ENCODE measurements around the gene PLXNA4. TPM values are rescaled to one million over a fixed set of nuclear protein-coding genes. Genes with fewer than 3 reads are reported as not detected.

PLXNA4 gene
- total RNA-seq, 1 experiment from 2014 or later = 0.11 TPM

- intact Hi-C loops (cut with micrococcal nuclease; ENCODE audit: unreplicated experiment) = no loop called here
- ChIA-PET CTCF (no interaction called here), POLR2A (ENCODE audit: low non-redundant PET) (no interaction called here)
- H3K9me3 ChIP-seq (ENCODE audit: low read depth, low read length, poor library complexity, severe bottlenecking) = no peaks in the 10 kb centered on the region
- H3K4me1 ChIP-seq (ENCODE audit: insufficient read depth, low read length, poor library complexity, severe bottlenecking) = no peaks in the 10 kb centered on the region
- no peak overlapping the region for H3K4me3 ChIP-seq (ENCODE audit: low read depth, low read length, poor library complexity, severe bottlenecking)
- no peak overlapping the region for H3K27ac ChIP-seq (ENCODE audit: low read depth, low read length, poor library complexity, severe bottlenecking)
- DNase-seq (ENCODE audit: low spot score) = no peak
- H3K36me3 ChIP-seq (ENCODE audit: insufficient read depth, low read length, poor library complexity, severe bottlenecking) = no peaks in the 10 kb centered on the region
- no peak for TF ChIP-seq CTCF (conservative IDR thresholded peaks at IDR 0.05; ENCODE audit: low read depth, low read length)
- peaks cover 23% of the 10 kb centered on the region for H3K27me3 ChIP-seq (replicated peaks; ENCODE audit: insufficient read depth, low read depth, low read length, poor library complexity)
- BruUV-seq (replicated peaks) = no TSS peak
Observed at GRCh38 chr7:132199626-132200025, 376.6 kb downstream of the PLXNA4 start.

GRCh38 chr7:132197772-132198171 lies 378.5 kb downstream of the PLXNA4 start:
- H3K27ac ChIP-seq (ENCODE audit: low read depth, low read length, poor library complexity, severe bottlenecking) = no peak overlapping the region
- intact Hi-C loops (cut with micrococcal nuclease; ENCODE audit: unreplicated experiment) = no loop called here
- ChIA-PET POLR2A (ENCODE audit: low non-redundant PET) (no interaction called here), CTCF (no interaction called here)
- H3K36me3 ChIP-seq (ENCODE audit: insufficient read depth, low read length, poor library complexity, severe bottlenecking) = no peaks in the 10 kb centered on the region
- no TSS peak for BruUV-seq (replicated peaks)
- no peaks in the 10 kb centered on the region for H3K9me3 ChIP-seq (ENCODE audit: low read depth, low read length, poor library complexity, severe bottlenecking)
- no peaks in the 10 kb centered on the region for H3K4me1 ChIP-seq (ENCODE audit: insufficient read depth, low read length, poor library complexity, severe bottlenecking)
- no peak for DNase-seq (ENCODE audit: low spot score)
- no peak overlapping the region for H3K4me3 ChIP-seq (ENCODE audit: low read depth, low read length, poor library complexity, severe bottlenecking)
- peaks cover 23% of the 10 kb centered on the region for H3K27me3 ChIP-seq (replicated peaks; ENCODE audit: insufficient read depth, low read depth, low read length, poor library complexity)
- TF ChIP-seq EZH2 (IDR thresholded peaks at IDR 0.05; ENCODE audit: borderline replicate concordance, low read depth, low read length, poor library complexity, severe bottlenecking) = no peak
- TF ChIP-seq CTCF (conservative IDR thresholded peaks at IDR 0.05; ENCODE audit: low read depth, low read length) = no peak

- Histone ChIP-seq H3K27ac (ENCODE audit: low read depth, low read length, poor library complexity, severe bottlenecking) (no peak overlapping the region), H3K9me3 (ENCODE audit: low read depth, low read length, poor library complexity, severe bottlenecking) (no peaks in the 10 kb centered on the region), H3K36me3 (ENCODE audit: insufficient read depth, low read length, poor library complexity, severe bottlenecking) (no peaks in the 10 kb centered on the region), H3K4me1 (ENCODE audit: insufficient read depth, low read length, poor library complexity, severe bottlenecking) (no peaks in the 10 kb centered on the region), H3K27me3 (replicated peaks; ENCODE audit: insufficient read depth, low read depth, low read length, poor library complexity) (peaks cover 23% of the 10 kb centered on the region), H3K4me3 (ENCODE audit: low read depth, low read length, poor library complexity, severe bottlenecking) (no peak overlapping the region)
- intact Hi-C loops (cut with micrococcal nuclease; ENCODE audit: unreplicated experiment) = no loop called here
- BruUV-seq (replicated peaks) = no TSS peak
- DNase-seq (ENCODE audit: low spot score) = no peak
- ChIA-PET POLR2A (ENCODE audit: low non-redundant PET) (no interaction called here), CTCF (no interaction called here)
- no peak for TF ChIP-seq CTCF (conservative IDR thresholded peaks at IDR 0.05; ENCODE audit: low read depth, low read length)
- no peak for TF ChIP-seq EZH2 (IDR thresholded peaks at IDR 0.05; ENCODE audit: borderline replicate concordance, low read depth, low read length, poor library complexity, severe bottlenecking)
Observed at GRCh38 chr7:132193898-132194297, 382.4 kb downstream of the PLXNA4 start.

All from A673 (cell line).